Suppressor macrophage (primary cell): ENCODE data around the gene TMEM271.

Source experiments
- DNase-seq, 4 experiments: peaks; one replicate each; pipeline ENCODE4 v3.0.0-alpha.2; 2020 to 2022
- total RNA-seq, 17 experiments: gene quantifications; one replicate each; lab custom pipeline; 2026; ENCODE audit warnings: mixed read lengths in 6 of 17, inconsistent platforms in 3 of 17; lab: John Stamatoyannopoulos, UW

Gene TMEM271
- 0 to 0.99 (median 0) reads per million in 17 experiments for total RNA-seq

- no peak for DNase-seq
Observed at GRCh38 chr4:576245-576821, at the start of gene TMEM271. TMEM271 (minus strand) TSS chr4:576295; CDS start chr4:576062, 233 bp downstream.

- no peak for DNase-seq
Observed at GRCh38 chr4:625631-626161, 49.6 kb upstream of the TMEM271 start.

GRCh38 chr4:624705-625590, 48.9 kb upstream of the TMEM271 start, which contains the start of gene PDE6B:
PDE6B (plus strand) TSS chr4:625573; CDS start chr4:625627, 54 bp downstream.
- DNase-seq, result no peak

- peak; percentile 59 to 73 (median 65) for DNase-seq
Observed at GRCh38 chr4:623914-624566, 47.9 kb upstream of the TMEM271 start.

GRCh38 chr4:622996-623913, 47.2 kb upstream of the TMEM271 start:
- no peak for DNase-seq

- DNase-seq, result peak in 3 of 4 experiments; percentile 18 to 22 (median 21)
Observed at GRCh38 chr4:622071-622995, 46.2 kb upstream of the TMEM271 start.

- no peak for DNase-seq
Observed at GRCh38 chr4:621296-622070, 45.4 kb upstream of the TMEM271 start.

- no peak for DNase-seq
Observed at GRCh38 chr4:620851-621261, 44.8 kb upstream of the TMEM271 start.

- DNase-seq, result no peak
Observed at GRCh38 chr4:620201-620600, 44.1 kb upstream of the TMEM271 start.

- DNase-seq, result no peak
Observed at GRCh38 chr4:617644-618641, 41.8 kb upstream of the TMEM271 start.

- no peak for DNase-seq
Observed at GRCh38 chr4:616911-617643, 41.0 kb upstream of the TMEM271 start.

- no peak for DNase-seq
Observed at GRCh38 chr4:616091-616490, 40.0 kb upstream of the TMEM271 start.

GRCh38 chr4:613126-613525, 37.0 kb upstream of the TMEM271 start:
- no peak for DNase-seq

- DNase-seq, result no peak
Observed at GRCh38 chr4:612749-613125, 36.6 kb upstream of the TMEM271 start.

- no peak for DNase-seq
Observed at GRCh38 chr4:612052-612748, 36.1 kb upstream of the TMEM271 start.

GRCh38 chr4:610411-611261, 34.5 kb upstream of the TMEM271 start:
- DNase-seq, result no peak
